HG03457 (cell line): ENCODE measurements around the gene RCOR1.
A peak's percentile ranks its signal among the peaks of the same experiment; 100 is the strongest.
"Not testable (repeated sequence)": the region's sequence is repeated elsewhere in the genome, so short reads cannot be mapped to it uniquely, and the experiment has no call there.

Experiments
- ATAC-seq: cut with Tn5 transposase; IDR thresholded peaks from one replicate; pipeline ENCODE4 v1.9.1; 2021; ENCODE audit warnings: moderate number of reproducible peaks; ENCODE audit not compliant: unreplicated experiment

Gene RCOR1

DNA sequence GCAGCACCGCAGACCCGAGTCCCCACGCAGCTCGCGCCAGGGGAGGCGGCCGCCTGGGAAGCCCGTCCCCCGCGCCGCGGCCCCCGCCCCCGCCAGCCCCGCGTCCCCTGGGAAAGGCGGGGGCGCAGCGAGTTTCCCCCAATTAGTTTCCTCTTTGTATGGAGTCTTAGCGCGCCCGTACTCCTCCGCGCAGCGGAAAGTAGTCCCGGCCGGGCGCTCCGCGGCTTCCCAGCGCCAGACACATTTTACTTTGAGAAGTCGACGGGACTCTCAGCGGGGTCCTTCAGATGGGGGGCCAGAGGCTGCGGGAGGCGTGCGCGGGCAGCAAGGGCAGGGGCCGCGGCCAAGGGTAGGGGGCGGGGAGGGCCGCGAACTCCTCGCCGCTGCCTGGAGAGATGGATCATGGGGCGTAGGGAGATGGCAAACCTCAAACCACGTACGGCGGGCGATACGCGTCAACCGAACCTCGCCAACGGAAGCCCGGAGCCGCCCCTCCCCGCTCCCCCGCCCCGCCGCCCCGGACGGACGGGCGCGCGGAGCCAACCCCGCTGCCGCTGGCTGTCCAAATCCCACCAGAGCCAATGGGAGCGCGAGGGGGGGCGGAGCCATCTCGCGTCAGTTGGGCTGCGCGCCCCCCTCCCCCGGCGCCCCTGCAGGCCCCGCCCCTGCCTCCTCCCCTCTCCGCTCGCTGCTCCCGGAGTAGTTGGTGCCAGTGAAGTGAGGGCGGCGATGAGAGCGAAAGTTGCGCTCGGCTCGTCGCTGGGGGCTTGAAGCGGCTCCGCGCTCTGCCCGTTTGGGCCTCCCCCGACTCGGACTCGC is at the start of gene RCOR1:
Gene RCOR1, plus strand, starts transcription at position 706 of the 819 bp plus-strand sequence. CDS start 238 bp downstream, outside the sequence.
- peak; percentile 58 for ATAC-seq

DNA sequence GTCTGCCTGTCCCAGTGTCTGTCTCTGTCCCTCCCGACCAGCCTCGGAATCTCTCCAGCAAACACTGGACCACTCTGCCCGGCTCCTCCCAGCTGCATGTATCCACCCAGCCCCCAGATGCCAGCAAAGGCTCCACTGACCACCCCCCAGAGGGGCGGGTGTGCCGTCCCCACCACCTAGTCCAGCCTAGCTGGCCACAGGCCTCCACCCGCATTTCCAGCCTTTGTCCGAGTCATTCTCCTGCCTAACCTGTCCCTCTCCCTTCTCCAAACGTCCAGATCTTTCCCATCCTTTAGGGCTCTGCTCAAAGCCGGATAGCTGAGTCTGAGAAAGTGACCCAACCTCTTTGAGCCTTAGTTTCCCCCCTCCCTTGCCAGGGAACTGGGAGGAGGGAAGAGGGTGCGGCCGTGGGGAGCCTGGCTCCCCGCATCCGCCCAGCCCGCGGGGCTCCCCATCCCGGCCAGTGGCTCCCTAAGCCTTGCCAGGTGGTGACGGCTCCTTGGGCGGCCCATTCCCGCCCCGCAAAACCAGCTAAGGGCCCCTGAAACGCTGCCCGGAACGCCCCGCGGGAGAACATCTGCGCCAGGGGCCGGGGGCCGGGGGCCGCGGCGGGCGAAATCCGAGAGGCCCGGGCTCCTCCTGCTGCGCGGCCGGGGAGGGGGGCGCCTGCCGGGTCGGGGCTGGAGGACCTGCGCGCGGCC is 48.3 kb upstream of the RCOR1 start:
- ATAC-seq = no peak

DNA sequence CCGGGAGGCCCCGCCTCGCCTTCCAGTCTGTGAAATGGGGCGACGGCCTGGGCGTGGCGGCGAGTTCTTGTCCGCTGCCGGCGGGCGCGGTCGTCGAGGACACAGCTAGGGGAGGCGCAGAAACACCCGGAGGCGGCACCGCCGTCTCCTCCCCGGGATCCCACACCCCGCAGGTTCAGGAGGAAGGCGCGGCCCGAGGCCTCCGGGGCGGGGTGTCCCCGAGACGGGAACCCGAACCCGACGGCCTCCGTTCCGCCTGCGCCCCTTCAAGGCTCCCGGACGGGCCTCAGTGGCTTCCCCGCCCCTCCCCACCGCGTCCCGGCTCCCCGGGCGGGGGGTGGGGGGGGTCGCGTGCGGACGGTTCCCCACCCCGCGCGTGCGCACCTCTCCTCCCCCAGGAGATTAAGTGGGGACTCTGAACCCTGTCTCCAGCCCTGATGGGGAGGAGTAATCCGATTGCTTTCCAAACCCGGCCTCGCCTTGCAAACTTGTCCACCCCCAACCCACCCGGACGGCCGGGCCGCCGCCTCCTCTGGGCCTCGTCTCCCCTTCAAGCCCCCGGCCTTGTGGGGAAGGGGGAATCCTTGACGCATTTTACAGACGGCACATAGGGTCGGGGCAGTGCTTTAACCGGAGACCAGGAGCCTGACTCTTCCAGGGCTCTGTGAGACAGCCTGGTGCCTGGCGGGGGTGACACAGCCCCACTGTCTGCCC is 47.5 kb upstream of the RCOR1 start:
- ATAC-seq = no peak

DNA sequence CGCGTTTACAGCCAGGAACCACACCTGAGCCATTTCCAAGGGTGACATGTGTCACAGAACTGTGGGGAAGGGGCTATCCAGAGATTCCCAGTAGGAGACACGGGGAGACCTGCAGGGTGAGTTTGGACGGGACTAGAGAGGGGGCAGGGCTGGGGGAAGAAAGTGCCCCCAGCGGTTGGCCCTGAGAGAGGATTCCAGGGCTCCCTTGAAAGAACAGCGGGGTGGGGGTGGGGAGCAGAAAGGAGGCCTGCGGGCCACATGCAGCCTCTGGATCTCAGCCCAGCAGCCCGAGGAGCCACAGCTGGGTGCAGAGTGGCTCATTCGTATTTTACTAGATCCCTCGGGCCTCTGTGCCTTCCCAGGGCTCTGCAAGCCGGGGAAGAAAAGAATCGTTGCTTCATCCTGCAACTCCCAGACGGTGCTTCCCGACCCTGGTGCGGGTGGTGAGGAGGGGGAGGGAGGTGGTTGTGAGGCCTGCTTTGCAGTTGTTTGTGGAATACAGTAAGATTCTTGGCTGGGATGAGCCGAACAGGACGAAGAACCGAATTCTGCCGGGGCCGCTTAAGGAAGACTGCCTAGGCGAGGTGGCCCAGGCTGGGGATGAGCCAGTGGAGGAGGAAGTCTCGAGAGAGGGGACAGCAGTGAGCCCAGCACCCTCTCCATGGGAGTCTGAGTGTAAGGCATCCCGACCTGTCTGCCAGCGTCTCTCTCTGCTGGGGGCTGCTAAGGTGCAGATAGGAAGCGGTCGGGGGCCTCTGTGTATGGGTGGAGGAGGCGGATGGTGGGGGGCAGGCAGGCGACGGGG is 46.8 kb upstream of the RCOR1 start:
- no peak for ATAC-seq

DNA sequence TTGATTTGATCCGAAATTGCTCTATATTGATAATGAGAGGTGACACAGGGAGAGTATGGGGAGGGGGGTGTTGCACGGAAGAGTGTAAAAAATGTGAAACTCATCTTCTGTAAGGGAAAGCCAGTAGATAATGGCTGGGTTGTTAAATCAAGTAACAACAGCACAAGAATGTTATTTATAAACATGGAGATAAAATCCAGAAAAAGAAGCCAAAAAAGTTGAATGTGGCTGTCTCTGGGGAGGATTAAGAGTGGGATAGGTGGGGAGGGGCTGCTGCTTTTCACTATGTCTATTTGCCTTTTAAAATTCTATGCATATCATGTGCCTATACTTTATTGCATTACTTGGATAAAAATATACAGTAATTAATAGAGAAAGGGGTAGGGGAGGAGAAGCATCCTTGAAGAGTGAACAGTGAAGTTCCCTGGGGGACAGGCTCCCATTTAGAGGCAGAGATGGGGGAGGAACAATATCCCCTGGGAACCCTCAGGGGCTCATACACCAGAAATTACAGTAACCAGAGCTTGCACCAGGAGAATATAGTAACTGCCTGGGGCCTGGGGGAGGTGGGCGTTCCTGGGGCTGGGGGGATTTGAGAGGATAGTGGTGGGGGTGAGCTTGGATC is 43.7 kb upstream of the RCOR1 start:
- ATAC-seq = no peak

DNA sequence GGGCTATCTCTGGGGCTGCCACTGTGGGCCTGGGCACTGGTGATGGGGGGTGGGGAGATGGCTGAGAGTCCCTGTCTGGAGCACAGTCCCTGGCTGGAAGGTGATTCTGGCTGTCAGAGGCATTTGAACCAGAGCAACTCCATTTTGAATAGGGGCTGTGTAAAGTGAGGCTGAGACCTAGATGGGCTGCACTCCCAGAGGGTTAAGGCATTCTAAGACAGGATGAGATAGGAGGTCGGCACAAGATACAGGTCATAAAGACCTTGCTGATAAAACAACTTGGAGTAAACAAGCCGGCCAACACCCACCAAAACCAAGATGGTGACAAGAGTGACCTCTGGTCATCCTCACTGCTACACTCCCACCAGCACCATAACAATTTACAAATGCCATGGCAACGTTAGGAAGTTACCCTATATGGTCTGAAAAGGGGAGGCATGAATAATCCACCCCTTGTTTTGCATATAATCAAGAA is 41.5 kb upstream of the RCOR1 start:
- not testable (repeated sequence) for ATAC-seq

DNA sequence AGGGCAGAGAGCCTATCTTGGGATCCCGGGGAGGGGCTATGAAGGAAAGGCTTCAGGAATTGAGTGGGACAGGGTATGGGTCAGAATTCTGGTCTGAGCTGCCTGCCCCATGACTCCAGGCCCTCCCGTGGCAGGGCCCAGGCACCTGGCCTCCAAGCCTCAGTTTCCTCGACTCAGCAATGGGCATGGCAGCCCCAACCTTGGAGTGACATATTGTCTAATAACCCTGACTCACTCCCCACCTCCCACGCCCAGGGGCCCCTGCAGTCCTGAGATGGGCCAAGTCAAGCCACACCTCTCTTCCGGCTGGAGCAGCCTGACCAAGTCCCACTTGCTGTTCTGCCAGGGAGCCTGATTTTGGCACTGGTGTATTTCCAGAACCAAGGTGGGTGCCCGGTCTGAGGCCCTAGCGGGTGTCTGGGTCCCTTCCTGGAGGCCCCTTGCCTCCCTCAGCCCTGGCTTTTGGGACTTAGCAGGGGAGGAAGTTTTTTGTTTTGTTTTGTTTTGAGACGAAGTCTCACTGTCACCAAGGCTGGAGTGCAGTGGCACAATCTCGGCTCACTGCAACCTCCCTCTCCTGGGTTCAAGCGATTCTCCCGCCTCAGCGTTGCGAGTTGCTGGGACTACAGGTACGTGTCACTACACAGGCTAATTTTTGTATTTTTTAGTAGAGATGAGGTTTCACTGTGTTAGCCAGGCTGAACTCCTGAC is 40.3 kb upstream of the RCOR1 start:
- no peak for ATAC-seq

DNA sequence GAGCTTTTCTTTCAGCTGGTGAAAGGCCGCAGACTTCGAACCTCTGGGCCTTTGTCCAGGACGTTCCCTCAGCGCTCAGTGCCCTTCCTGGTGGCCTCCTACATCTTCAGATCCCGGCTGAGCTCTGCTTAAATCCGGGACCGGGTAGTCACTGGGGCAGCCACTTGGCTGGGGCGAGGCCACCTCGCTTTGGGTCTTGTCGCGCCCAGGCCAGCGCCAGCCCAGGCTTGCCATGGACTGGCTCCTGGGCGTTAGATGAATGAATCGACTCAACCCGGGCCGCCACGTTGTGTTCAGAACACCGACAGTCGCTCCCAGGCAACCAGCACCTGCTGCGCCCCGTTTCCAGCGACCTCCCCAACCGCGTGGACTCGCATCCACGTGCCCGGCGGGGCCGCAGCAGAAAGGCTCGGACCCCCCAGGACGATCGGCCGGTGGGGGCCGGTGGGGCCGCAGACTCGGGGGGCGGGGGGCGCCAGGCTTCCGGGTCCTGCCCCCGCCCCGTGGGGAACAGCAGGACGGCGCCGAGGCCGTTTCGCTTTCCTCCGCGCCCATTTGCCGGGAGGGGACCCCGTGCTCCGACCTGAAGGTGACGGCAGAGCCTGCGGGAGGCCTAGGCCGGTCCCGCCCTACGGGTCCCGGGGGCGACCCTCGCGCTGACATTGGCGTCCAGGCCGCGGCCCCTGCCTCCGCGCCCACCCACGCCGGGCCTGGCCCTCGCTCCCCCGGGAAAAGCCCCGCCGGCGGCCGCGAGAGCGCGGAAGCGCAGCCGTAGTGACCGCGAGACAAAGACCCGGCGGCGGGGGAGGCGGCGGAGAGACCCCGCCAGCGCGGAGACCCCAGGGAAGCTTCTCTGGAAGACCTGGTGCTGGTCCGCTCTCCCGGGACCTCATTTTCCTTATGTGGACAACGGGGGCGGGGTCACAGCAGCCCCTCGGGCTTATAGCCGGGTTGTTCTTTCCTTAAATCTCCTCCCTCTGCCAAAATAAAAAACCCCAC is 37.3 kb upstream of the RCOR1 start:
- no peak for ATAC-seq

DNA sequence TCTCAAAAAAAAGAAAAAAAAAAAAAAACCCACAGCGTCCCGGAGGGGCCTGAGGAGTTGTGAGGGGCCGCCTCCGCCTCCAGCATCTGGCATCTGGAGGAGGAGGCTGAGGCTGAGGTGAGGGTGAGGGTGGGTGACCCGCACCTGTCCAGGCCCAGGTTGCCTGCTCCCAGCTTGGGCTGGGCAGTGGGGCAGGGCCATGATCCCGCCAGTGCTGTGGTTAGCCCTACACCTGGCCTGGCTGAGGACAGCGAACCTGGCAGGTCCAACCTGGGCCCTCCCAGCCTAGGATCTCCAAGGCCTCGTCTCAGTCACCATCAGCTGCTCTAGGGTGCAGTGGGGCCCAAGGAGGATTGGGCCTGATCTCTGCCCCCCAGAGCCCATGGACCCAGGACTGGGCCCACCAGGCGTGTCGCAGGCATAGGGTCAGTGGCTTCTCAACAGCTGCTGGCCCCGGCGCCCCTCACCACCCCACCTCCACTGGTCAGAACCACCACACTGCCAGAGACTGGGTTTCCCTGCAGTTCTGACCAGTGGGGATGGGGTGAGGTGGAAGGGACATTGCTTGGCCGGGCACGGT is 36.3 kb upstream of the RCOR1 start:
- no peak for ATAC-seq

DNA sequence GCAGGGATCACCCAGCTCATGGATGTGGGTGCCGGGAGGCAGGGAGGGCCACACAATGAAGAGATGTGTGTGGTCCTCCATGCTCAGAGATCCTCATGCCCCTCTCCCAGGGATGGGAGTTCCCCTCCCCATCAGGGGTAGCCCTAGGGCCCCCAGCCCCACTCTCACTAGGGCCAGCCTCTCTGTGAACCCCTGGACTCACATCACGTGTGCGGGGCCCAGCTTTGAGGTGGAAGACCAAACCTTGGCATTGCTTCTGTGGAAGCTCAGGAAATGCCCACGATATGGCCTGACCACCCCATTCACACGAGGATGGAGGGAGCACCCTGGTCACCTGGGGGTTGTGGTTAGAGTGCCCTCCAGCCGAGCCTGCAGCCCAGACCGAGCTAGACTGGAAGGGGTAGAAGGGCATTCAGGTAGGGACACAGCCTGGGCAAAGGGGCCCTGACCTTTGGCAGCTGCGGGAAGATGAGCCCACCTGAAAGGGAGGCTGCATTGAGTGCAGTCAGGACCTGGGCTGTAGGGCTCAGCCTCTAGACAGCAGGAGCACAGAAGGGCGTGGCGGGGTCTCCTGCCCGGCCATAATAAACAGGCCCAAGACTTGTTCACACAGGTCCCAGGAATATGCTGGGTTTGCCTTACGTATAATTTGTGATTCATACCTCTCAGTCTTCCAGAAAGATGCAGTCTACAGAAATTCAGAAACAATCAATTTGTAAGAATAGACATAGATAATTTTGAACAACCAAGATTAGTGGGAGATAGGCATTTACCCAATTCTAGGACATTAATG is 34.8 kb upstream of the RCOR1 start:
- ATAC-seq = no peak

DNA sequence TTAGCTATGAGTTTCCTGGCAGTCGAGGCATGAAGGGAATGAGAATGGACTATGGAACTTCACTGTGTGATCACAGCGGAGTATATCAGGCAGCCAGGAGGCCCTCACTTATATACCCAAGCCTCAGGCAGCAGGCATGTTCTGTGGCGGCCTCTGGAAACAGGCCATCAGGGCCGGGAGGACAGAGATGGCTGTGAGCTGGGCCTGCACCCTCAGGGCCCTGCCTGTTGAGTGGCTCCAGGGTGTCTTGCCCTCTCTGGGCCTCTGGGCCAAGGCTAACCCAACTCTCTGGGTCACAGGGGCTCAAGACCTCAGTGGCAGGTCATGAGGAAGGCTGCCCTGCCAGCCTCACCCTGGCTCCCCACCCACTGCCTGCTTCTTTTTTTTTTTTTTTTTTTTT is 33.9 kb upstream of the RCOR1 start:
- ATAC-seq = no peak

DNA sequence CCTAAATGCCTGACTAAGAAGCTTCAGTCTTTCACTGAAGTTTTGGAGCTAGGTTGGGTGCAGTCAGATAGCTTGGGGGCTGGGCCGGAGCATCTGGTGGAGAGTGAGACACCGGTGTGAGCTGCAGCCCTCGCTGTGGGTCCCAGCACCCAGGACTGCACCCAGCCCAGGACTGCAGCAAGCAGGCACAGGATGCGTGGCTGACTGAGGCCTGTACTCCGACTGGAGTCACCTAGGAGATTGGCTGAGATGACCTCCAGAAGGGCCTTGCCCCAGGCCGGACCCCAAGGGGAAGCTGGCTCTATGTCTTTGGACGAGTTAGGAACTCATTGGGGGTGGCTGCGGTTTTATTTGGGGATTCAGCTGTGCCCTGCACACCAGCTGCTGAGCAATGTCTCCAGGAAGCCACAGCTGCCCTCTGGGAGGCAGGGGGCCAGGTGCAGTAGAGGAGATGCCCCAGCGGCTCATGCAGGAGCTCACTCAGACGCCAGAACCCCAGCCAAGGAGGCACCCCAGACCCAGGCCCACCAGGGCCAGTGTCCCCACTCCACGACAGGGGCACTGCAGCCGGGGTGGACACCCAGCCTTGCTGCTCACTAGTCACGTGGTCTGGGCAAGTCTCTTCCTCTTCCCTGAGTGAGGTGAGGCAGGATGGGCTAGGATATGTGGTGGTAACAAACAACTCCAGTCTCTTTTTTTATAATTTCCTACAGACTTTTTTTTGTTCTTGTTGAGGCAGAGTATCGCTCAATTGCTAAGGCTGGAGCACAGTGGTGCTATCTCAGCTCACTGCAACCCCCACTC is 31.8 kb upstream of the RCOR1 start:
- no peak for ATAC-seq

DNA sequence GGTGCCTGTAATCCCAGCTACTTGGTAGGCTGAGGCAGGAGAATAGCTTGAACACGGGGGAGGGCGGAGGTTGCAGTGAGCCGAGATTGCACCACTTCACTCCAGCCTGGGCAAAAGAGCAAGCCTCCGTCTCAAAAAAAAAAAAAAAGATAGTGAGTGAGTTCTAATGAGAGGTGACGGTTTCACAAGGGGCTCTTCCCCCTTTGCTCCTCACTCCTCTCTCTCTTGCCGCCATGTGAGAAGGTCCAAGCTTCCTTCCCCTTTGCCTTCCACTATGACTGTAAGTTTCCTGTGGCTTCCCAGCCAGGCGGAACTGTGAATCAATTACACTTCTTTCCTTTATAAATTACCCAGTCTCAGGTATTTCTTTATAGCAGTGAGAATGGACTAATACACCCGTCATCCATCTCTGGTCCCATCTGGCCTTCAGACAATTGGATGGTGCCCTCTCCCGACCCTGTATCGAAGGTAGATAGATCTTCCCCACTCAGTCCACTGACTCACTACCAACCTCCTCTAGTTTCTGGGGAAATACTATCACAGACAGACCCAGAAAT is 27.0 kb upstream of the RCOR1 start:
- ATAC-seq = no peak

DNA sequence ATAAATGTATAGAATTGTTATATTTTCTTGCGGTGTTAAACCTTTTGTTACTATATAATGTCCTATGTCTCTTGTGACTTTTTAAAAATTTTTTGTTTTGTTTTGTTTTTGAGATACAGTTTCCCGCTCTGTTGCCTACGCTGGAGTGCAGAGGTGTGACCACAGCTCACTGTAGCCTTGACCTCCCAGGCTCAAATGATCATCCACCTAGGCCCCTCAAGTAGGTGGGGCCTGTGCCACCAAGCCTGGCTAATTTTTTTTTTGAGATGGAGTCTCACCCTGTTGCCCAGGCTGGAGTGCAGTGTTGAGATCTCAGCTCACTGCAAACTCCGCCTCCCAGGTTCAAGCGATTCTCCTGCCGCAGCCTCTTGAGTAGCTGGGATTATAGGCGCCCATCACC is 26.5 kb upstream of the RCOR1 start:
- ATAC-seq = no peak

DNA sequence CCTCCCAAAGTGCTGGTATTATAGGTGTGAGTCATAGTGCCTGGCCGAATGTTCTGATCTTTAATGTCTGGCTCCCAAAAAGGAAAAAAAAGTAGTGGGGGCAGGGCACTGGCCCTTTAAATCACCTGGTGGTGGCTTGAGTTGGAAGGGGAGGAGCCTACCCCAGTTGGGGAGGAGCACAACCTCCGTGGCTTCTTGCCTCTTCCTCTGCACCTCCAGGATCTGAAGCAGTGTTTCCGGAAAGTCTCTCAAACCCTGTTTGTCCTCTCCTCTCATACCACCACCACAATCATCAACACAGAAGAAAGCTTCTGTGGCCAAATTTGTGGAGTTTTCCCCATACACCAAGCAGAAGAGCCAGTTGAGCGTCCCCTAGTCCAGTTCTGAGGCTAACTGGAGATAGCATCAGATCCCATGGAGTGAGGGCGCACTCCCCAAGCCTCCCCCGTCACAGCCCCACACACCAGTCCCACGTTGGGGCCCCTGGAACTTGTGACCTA is 24.3 kb upstream of the RCOR1 start:
- ATAC-seq = no peak
